SU-DHL-6 (cell line): ENCODE data around the gene WSCD1.

Experiments
- CTCF ChIP-seq: fragments of 200-600 bp; sonication (generic); IDR thresholded peaks from one replicate; pipeline ENCODE4 v1.5.1; 2017; ENCODE audit warnings: antibody characterized with exemption, mild to moderate bottlenecking, low read length, moderate library complexity; ENCODE audit not compliant: insufficient read depth, poor library complexity, severe bottlenecking
- EZH2phosphoT487 ChIP-seq: fragments of 200-600 bp; sonication (generic), shearing (Covaris generic); conservative IDR thresholded peaks from 2 replicates; pipeline ENCODE4 v1.6.1; 2018; ENCODE audit warnings: mild to moderate bottlenecking, antibody characterized with exemption, low read length, moderate library complexity, mixed read lengths

DNA sequence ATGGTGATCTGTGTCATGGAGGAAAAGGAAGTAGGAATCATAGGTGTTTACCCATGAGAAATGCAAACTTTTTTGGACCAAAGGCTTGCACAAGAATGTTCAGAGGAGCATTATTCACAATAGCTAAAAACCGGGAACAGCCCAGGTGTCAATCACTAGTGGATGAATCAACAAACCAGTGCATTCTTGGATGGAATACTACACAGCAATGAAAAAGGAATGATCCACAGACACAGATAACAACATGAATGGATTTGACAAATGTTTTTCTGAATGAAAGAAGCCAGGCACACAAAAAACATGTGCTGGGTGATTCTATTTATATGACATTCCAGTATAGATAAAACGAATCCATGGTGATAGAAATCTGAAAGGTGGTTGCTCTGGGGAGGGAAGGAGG lies 36.0 kb downstream of the WSCD1 start:
- TF ChIP-seq CTCF (no peak), EZH2phosphoT487 (no peak)
